GM19438 (cell line): ENCODE data around the gene IDS.
"Not testable (repeated sequence)": the region's sequence is repeated elsewhere in the genome, so short reads cannot be mapped to it uniquely, and the experiment has no call there.

Experiments used
- ATAC-seq: cut with Tn5 transposase; IDR thresholded peaks from one replicate; pipeline ENCODE4 v1.9.1; 2021; ENCODE audit warnings: low read depth; ENCODE audit not compliant: unreplicated experiment

IDS gene

GRCh38 chrX:149504915-149505651 lies at the start of gene IDS:
Gene IDS, minus strand, starts transcription at chrX:149505306. Its CDS starts 169 bp downstream, at chrX:149505137.
- peak; percentile 59 for ATAC-seq

DNA sequence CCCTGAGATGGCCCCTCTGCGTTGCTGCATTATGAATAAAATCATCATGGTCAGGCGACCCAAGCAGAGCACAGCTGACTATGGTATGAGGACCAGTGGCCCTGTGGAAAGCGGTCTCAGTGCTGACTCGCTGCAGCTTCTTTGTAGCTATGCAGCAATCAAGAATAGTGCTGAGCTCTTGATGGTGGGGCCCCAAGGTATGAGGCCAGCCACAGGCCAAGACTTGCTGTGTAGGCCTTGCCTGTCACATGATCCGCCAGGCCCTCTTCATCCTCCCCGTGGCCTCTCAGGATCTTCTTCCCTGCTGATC lies 46.8 kb upstream of the IDS start:
- ATAC-seq, result not testable (repeated sequence)

- not testable (repeated sequence) for ATAC-seq
Observed at GRCh38 chrX:149551245-149551938, 46.3 kb upstream of the IDS start.

GRCh38 chrX:149550454-149550853 lies 45.3 kb upstream of the IDS start:
- not testable (repeated sequence) for ATAC-seq

- not testable (repeated sequence) for ATAC-seq
Observed at GRCh38 chrX:149549701-149550100, 44.6 kb upstream of the IDS start, which contains the start of gene HSFX3. Gene HSFX3, minus strand, starts transcription at chrX:149549924. Its CDS starts 72 bp downstream, at chrX:149549852.

DNA sequence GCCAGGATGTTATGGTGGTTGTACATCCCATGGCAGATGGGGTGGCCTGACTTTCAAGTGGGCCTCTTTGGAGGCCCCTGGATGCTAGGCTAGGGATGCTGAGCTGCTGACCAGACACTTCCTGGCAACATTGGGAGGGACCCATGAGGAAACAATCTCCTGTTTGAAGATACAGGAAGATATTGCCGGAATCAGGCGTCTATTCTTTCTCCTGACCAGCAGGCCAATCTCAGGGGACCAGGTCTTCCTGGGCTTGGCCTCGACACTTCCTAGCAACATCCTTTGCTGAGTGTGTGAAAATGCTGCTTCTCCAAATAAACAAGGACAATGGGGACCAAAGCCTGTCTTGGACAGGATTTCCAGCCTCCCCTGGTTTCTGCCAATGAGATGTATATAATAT lies 42.7 kb upstream of the IDS start:
- ATAC-seq, result not testable (repeated sequence)

DNA sequence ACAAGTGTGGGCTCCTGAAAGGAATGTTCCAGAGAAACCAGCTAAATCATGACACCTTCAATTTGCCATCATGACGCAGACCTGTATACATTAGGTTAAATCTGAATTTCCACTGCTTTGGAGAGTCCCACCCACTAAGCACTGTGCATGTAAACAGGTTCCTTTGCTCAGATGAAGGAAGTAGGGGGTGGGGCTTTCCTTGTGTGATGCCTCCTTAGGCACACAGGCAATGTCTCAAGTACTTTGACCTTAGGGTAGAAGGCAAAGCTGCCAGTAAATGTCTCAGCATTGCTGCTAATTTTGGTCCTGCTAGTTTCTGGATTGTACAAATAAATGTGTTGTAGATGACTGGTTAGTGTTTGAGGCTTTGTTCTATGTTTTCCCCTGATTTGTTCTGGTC lies 41.9 kb upstream of the IDS start:
- ATAC-seq, result not testable (repeated sequence)

- peak; percentile 54 for ATAC-seq
Observed at GRCh38 chrX:149545545-149546543, 40.7 kb upstream of the IDS start.

DNA sequence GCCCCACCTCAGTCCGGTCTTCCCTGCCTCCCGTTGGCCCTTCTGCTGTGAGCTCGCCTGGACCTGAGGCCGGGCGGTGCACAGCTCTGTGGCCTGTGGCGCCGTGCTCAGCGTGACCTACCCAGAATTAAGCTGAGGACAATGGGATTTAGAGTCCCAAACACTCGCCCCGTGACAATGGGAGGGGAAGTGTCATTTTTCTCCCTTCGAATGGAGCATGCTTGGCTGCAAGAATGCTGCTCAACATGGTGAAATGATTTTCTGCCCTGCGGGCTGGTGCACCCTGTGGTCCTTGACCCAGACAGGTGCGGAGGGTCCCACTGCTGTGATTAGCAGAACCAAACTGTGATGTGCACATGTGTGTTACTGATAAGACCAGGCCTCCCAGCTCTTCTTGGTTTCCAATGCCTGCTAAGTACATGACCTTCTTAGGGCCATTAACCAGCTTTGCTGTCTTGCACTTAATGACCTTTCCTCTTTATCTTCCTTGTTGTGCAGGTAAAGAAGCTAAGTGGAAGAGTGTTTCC lies 36.5 kb upstream of the IDS start:
- ATAC-seq, result no peak

GRCh38 chrX:149540621-149541520 lies 35.8 kb upstream of the IDS start, which contains the start of gene EOLA1:
Gene EOLA1, plus strand, starts transcription at chrX:149541012. Its CDS starts 4,619 bp downstream, at chrX:149545631.
- peak; percentile 61 for ATAC-seq

GRCh38 chrX:149540131-149540620 lies 35.1 kb upstream of the IDS start:
- ATAC-seq, result peak; percentile 1

DNA sequence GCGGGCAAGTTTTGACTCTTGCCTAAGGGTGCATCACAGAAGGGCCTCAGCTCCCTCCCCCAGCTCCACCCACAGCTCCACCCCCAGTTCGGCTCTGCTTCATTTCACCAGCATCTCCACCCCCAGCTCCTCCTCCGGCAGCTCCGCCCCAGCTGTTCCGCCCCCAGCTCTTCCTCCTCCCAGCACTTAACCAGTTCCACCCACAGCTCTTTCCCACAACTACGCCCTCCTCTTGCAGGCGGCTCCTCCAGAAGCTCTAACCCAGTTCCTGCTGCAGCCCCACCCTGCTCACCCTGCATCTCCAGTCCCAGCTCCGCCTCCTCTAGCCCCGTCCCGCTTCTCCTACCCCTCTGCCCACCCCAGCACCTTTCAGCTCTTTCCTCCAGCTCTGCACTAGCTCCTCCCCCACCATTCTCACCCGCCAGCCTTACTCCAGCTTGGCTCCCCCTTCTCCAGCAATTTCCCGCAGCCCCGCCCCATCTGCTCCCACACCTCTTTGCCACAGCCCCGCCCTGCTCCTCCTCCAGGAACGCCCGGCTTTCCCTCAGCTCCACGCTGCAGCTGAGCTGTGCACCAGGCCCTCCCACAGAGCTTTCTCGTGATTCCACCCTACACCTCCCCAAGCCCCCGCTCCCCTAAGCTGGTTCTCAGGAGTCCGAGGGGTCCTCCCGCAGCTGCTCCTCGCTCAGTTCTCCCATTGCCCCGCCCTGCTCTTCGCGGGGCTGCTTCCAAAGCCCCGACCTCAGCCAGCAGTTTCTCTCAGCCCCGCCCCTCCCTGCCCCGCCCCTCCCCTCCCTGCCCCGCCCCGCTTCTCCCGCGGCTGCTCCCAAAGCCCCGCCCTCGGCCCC lies 34.4 kb upstream of the IDS start:
- ATAC-seq, result peak; percentile 53

DNA sequence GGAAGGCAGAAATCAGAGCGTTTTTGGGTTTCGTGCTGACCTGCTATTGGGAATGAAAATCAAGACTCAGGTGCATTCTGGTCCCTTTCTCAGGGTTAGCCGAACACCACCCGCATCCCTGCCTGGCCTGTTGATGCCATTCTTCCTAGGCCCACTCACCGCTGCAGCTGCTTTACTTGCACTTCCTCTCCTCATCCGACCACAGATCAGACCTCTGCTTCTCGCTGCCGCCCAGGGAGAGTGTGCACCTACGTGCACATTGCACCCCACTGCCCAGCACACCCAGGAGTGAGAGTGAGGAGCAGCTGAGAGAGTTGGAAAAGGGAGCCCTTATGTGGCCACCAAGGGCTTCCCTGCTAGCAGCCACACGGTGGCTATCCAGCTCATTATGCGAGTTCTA lies 32.4 kb upstream of the IDS start:
- ATAC-seq, result not testable (repeated sequence)

- ATAC-seq, result not testable (repeated sequence)
Observed at GRCh38 chrX:149534926-149535602, 30.0 kb upstream of the IDS start.

DNA sequence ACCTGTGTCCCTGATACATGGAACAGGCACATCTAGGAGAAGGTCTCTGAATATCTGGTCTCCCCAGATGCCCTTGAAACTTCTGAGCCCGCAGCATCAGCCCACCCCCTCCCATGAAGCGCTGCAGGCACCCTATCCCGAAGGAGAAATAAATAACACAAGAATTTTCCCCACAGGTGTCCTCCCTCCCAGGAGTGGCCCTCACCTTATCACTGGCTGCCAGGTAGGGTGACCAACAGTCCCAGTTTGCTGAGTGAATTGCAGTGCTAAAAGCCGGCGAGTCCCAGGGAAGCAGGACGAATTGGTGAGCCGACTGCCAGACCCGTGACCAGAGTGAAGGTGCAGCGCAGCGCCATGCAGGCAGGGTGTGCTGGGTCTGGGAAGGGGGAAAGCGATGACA lies 28.9 kb upstream of the IDS start:
- not testable (repeated sequence) for ATAC-seq

DNA sequence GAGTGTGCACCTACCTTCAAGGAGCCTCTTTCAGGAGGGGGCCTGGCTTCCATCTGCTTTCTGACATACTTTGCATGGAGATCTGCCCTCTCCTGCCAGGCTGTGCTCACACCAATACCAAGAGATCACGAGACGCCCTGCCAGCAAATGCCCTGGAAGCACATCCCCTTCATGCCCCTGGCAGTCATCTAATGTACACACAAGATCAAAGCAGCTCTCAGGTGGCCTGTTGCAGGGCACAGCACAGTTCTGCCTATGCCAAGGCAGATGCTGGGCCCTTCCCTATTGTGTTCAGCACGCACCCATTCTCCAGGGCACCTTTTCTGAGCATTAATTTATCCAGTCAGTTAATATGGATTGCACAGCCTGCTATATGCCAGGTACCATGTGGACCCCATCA lies 27.8 kb upstream of the IDS start:
- ATAC-seq, result not testable (repeated sequence)

- no peak for ATAC-seq
Observed at GRCh38 chrX:149531599-149531998, 26.5 kb upstream of the IDS start.

- ATAC-seq, result no peak
Observed at GRCh38 chrX:149528381-149528780, 23.3 kb upstream of the IDS start.
